Gastrocnemius medialis (tissue), 4 donors: ENCODE results near the gene GSTM2.

Experiments
- POLR2A ChIP-seq, 2 donors: fragments of 450-650 bp; IDR thresholded peaks; one replicate each; pipeline ENCODE4 v1.6.1; 2017; ENCODE audit warnings: antibody characterized with exemption in 2 of 2, mild to moderate bottlenecking in 2 of 2, moderate library complexity in 2 of 2
- TF ChIP-seq, protein P1 (sequence below), 5 experiments: fragments of 450-650 bp in 3 of 5; fragments of 200-600 bp in 2 of 5; sonication (generic) in 2 of 5; IDR thresholded peaks in 4 of 5; conservative IDR thresholded peaks in 1 of 5; 1 replicate in 4 of 5; 2 replicates in 1 of 5; pipeline ENCODE4 v1.5.1; 2016 to 2019; ENCODE audit warnings: antibody characterized with exemption in 5 of 5, mild to moderate bottlenecking in 3 of 5, moderate library complexity in 3 of 5

DNA sequence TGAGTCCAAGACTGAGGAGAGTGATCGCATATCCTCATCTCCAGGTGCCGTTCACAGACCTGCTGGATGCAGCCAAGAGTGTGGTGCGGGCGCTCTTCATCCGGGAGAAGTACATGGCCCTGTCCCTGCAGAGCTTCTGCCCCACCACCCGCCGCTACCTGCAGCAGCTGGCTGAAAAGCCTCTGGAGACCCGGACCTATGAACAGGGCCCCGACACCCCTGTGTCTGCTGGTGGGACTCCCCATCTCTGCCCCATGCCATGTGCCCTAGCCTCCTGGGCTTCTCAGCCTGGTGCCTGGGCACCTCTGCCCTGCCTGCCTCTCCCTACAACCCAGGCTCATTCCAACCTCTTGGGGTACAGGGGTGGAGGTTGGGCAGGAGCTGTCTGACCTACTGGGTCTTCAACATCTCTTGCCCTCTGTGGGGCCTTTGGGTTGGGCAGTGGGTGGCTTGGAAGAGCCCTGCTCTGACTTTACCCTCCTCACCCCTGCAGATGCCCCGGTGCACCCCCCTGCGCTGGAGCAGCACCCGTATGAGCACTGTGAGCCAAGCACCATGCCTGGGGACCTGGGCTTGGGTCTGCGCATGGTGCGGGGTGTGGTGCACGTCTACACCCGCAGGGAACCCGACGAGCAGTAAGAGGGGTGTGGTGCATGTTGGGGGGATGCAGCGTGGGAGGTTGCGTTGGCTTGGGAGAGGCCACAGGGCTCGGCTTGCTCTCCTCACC is 41.0 kb upstream of the GSTM2 start:
- TF ChIP-seq, protein P1, sequence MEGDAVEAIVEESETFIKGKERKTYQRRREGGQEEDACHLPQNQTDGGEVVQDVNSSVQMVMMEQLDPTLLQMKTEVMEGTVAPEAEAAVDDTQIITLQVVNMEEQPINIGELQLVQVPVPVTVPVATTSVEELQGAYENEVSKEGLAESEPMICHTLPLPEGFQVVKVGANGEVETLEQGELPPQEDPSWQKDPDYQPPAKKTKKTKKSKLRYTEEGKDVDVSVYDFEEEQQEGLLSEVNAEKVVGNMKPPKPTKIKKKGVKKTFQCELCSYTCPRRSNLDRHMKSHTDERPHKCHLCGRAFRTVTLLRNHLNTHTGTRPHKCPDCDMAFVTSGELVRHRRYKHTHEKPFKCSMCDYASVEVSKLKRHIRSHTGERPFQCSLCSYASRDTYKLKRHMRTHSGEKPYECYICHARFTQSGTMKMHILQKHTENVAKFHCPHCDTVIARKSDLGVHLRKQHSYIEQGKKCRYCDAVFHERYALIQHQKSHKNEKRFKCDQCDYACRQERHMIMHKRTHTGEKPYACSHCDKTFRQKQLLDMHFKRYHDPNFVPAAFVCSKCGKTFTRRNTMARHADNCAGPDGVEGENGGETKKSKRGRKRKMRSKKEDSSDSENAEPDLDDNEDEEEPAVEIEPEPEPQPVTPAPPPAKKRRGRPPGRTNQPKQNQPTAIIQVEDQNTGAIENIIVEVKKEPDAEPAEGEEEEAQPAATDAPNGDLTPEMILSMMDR (IDR thresholded peaks at IDR 0.05 in 4 of 5, conservative IDR thresholded peaks at IDR 0.05 in 1 of 5): no peak
- TF ChIP-seq POLR2A (IDR thresholded peaks at IDR 0.05): no peak
